ENCODE results near the gene RGS11.

Gene RGS11

GRCh38 chr16:275786-276232 is at the start of gene RGS11:
Gene RGS11 (minus strand): TSS chr16:275944. CDS start chr16:275911, 33 bp downstream.
- H3K4me3 ChIP-seq (ENCODE audit: low read depth, low read length): no peak within 1 kb of the TSS
- no peak for TF ChIP-seq CTCF (IDR thresholded peaks at IDR 0.05; ENCODE audit: insufficient read depth, low read depth, low read length, missing control alignments)
- DNase-seq (ENCODE audit: low read depth): no peak

GRCh38 chr16:324451-325334 is 48.9 kb upstream of the RGS11 start:
- peak overlapping the region; percentile 35 for H3K4me3 ChIP-seq (ENCODE audit: low read depth, low read length)
- peak; percentile 70 for DNase-seq (ENCODE audit: low read depth)
- TF ChIP-seq CTCF (IDR thresholded peaks at IDR 0.05; ENCODE audit: insufficient read depth, low read depth, low read length, missing control alignments): no peak

- H3K4me3 ChIP-seq (ENCODE audit: low read depth, low read length): no peak overlapping the region
- TF ChIP-seq CTCF (IDR thresholded peaks at IDR 0.05; ENCODE audit: insufficient read depth, low read depth, low read length, missing control alignments): no peak
- DNase-seq (ENCODE audit: low read depth): no peak
Measured at GRCh38 chr16:324201-324450, 48.4 kb upstream of the RGS11 start.

GRCh38 chr16:322476-323143 is 46.9 kb upstream of the RGS11 start:
- DNase-seq (ENCODE audit: low read depth): no peak
- TF ChIP-seq CTCF (IDR thresholded peaks at IDR 0.05; ENCODE audit: insufficient read depth, low read depth, low read length, missing control alignments): no peak
- no peak overlapping the region for H3K4me3 ChIP-seq (ENCODE audit: low read depth, low read length)

GRCh38 chr16:321532-321931 is 45.8 kb upstream of the RGS11 start:
- no peak overlapping the region for H3K4me3 ChIP-seq (ENCODE audit: low read depth, low read length)
- DNase-seq (ENCODE audit: low read depth): no peak
- TF ChIP-seq CTCF (IDR thresholded peaks at IDR 0.05; ENCODE audit: insufficient read depth, low read depth, low read length, missing control alignments): no peak

- TF ChIP-seq CTCF (IDR thresholded peaks at IDR 0.05; ENCODE audit: insufficient read depth, low read depth, low read length, missing control alignments): no peak
- no peak for DNase-seq (ENCODE audit: low read depth)
- H3K4me3 ChIP-seq (ENCODE audit: low read depth, low read length): no peak overlapping the region
Measured at GRCh38 chr16:320206-320605, 44.5 kb upstream of the RGS11 start.

Data from GM12865 (cell line).